Fibroblast of skin of scalp (primary cell): Measurements from ENCODE around the gene FOXL2NB.

Experiments
- DNase-seq: peaks from one replicate; pipeline ENCODE4 v3.0.0-alpha.2; 2013

The FOXL2NB gene

GRCh38 chr3:138933068-138933668, 13.8 kb upstream of the FOXL2NB start:
- DNase-seq = no peak

GRCh38 chr3:138933981-138934691, 12.9 kb upstream of the FOXL2NB start:
- no peak for DNase-seq

DNA sequence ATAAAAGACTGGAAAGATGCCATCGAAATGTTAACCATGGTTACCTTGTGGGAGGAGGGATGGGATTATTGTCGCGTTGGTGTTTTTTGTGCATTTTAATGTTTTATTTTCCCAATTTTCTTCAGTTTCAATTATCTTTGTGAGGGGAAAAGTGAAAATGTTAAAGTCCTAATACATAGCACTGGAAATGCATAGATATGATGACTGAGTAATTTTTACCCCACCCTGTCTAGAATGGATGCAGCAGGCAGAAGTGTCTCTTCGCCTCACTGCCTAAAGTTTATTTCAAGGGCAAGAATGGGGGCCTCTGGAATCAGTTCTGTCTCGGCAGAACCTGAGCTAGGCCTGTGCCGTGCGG, 11.5 kb upstream of the FOXL2NB start:
- no peak for DNase-seq

GRCh38 chr3:138935863-138936740, 10.9 kb upstream of the FOXL2NB start:
- DNase-seq = peak; percentile 54

DNA sequence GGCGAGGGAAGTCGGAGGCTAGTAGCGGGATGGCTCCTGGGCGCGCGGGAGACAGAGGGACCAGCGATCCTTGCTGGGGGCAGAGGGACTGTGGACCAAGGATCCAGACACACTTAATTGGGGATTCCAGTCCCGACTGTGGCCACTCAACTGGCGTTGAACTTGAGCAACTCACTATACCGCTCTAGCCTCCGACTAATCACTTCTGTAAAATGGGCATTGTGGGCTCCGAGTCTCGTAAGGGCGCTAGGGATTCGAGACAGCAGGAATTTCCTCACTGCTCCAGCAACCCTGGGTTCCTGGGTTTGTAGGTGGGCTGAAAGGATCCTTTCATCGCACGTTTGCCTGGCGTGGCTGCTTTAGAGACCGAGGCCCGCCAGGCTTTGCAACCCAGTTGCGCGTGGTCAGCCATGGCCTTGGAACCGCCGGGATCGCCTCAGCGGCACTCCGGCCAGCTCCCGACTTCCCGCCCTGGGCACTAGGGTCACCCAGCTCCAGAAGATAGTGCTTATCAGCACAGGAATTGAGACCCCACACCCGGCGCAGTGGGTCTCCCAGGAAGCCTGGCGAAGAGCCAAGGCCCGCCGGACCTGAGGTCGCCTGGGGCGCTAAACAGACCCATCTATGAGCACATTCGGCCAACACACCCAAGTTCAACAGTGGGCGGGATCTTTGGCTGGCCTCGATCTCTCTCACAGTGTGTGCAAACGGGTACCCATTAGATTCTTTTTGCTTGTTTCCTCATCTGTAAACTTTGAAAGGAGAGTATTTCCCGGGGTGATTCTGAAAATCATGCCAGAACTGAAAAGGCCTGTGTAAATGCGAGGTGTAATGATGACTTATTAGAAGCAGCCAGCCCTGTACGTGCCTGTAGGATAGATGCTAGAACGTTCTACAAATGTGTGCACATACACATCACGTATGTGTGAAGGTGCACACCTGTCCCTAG, 10.0 kb upstream of the FOXL2NB start:
- no peak for DNase-seq

DNA sequence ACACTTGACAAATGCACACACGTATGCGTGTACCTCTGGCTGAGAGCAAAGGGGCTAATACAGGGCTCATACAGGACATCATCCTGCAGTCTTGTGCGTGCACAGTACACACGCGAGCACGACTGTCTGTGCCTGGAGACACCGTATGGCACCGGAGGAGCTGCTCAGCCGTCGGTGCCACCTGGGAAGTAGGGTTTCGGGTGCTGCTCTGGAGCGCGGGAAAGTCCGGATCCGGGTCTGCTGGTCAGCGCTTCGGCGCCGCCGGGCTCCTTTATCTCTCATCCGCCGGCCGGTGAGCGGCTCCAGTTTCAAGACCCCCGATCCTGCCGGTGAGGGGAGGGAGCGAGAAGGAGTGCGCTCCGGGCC, 9.3 kb upstream of the FOXL2NB start:
- no peak for DNase-seq

DNA sequence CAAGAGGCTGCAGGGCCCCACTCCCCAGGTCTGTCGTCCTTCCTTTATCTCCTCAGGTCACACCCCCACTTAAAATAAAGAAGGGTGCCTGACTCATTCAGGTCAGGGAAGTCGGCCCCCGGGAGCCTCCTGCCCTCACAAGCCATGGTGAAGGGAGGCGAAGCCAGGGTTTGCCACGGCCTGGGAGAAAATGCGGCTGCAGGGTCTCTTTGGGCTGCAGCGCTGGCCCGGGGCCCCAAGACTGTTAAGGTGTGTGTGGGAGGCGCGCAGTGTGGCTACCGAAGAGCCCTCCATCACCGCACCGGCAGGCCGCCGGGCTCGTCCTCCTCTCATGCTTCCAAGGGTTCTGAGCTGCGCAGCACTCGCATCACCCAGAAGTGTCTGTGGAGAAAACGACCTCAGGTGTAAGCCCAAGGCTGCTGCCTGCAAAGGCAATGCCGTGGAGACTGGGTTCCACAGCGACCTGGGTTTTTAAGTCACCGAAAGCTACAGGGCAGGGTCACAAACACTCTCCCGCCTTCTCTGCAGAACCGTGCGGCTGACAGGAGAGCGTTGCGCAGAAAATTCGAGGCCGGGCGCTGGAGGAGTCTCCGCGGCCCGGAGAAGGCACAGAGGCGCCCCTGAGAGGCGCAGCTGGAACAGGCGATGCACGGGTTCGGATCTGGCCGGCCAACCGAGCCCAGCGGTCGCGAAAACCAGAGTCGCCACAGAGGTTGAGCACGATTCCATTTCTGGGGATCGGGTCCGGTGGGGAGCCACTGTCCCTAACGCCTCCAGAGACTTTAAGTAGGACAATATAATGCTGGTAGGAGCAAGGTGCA, 8.8 kb upstream of the FOXL2NB start:
- no peak for DNase-seq

- DNase-seq = no peak
These were observed 8.0 kb upstream of the FOXL2NB start for GRCh38 chr3:138938877-138939560.

GRCh38 chr3:138939561-138940241, 7.3 kb upstream of the FOXL2NB start:
- DNase-seq = no peak

DNA sequence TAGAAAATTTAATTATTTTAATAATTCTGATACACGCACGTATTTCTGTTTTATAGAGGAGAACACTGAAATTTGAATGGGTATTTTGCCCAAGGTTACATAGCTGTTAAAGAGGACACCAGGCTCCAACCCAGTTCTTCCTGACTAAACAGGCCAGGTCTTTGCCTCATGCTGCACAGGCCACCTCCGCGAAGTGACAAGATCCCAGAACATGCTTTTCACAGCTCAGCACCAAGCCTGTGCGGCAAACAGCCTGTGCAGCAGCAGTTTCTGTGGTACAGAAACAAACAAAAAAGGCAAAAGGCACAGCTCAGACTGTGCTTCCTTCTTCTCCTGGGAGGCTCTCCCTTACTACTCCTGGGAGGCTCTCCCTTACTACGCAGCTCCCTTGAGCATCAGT, 6.6 kb upstream of the FOXL2NB start:
- DNase-seq = no peak

DNA sequence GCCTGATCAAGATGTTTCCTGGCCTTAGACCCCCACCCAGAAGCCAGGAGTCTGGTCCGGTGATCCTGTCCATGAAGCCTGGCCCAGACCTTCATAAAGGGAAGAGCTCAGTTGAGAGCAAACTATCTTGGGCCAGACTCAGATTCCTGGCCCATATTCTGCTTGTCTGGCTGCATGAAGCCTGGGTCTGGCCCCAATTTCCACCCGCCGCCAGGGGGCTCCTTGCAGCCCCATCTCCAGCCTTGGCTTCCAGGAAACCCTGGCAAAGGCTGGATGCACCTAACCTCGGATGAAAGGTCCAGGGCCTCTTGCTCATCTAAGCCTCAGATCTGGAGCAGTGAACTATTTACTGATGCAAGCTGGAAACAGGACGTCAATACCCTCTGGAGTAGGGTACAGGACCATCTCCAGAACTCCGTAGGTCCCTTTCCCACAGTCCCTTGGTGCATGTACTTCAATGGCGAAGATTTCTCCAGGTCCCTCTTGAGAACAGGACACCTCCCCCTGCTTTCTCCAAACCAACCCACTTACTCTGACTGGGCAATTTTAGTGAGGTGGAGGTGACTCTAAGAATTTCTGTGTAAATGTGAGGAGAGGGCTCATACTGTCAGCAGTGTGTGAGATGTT, 5.6 kb upstream of the FOXL2NB start:
- DNase-seq = no peak

- DNase-seq = no peak
These were observed 4.7 kb upstream of the FOXL2NB start for GRCh38 chr3:138942271-138942670.

GRCh38 chr3:138942861-138943623, 4.0 kb upstream of the FOXL2NB start:
- no peak for DNase-seq

GRCh38 chr3:138943724-138944653, 3.0 kb upstream of the FOXL2NB start:
- DNase-seq = no peak

GRCh38 chr3:138944654-138944928, 2.4 kb upstream of the FOXL2NB start:
- DNase-seq = no peak

GRCh38 chr3:138944929-138945708, 1.9 kb upstream of the FOXL2NB start:
- DNase-seq = no peak
